Measurements from ENCODE around the gene RLBP1. TPM values are rescaled to one million over a fixed set of nuclear protein-coding genes. Genes with fewer than 3 reads are reported as not detected.

RLBP1 gene
- total RNA-seq, 1 experiment from 2014 or later, result not detected

GRCh38 chr15:89247446-89247845, 26.1 kb upstream of the RLBP1 start:
- Histone ChIP-seq H4K20me1 (ENCODE audit: low read length) (peaks cover 5% of the 10 kb centered on the region; the same call in 1 of the 2 replicates), H3K27ac (ENCODE audit: low read length) (no peak overlapping the region), H3F3A (ENCODE audit: low read length, unreplicated experiment) (no peaks in the 10 kb centered on the region), H3K9me3 (ENCODE audit: low read length) (no peaks in the 10 kb centered on the region), H3K4me1 (ENCODE audit: insufficient read depth, low read length) (peaks cover 17% of the 10 kb centered on the region), H2AFZ (ENCODE audit: low read length) (no peak overlapping the region), H3K4me3 (ENCODE audit: low read length) (no peak overlapping the region), H3K4me2 (ENCODE audit: low read length) (no peak overlapping the region), H3K36me3 (ENCODE audit: low read depth, low read length) (peaks cover 36% of the 10 kb centered on the region), H3K27me3 (ENCODE audit: low read length) (no peaks in the 10 kb centered on the region), H3K79me2 (ENCODE audit: low read length) (peaks cover 40% of the 10 kb centered on the region), H3K9ac (ENCODE audit: low read length) (no peak overlapping the region), H3K9me2 (replicated peaks; ENCODE audit: low read length) (no peaks in the 10 kb centered on the region)
- ChIA-PET POLR2A (ENCODE audit: unreplicated experiment) (no interaction called here), CTCF (no interaction called here)
- no TSS peak for BruUV-seq (replicated peaks)
- TF ChIP-seq EZH2phosphoT487 (IDR thresholded peaks at IDR 0.05; ENCODE audit: borderline replicate concordance, low read length), result no peak
- no peak for TF ChIP-seq CTCF (conservative IDR thresholded peaks at IDR 0.05; ENCODE audit: low read depth, low read length)
- TF ChIP-seq EZH2 (IDR thresholded peaks at IDR 0.05; ENCODE audit: low read length, unreplicated experiment), result no peak
- DNase-seq, result no peak
- no peak for ATAC-seq
- intact Hi-C loops (cut with micrococcal nuclease), result no loop called here

GRCh38 chr15:89244574-89244903, 23.2 kb upstream of the RLBP1 start:
- peak overlapping the region; percentile 91 for H3K4me3 ChIP-seq (ENCODE audit: low read length)
- H3K4me2 ChIP-seq (ENCODE audit: low read length), result peak overlapping the region; percentile 96
- H3K79me2 ChIP-seq (ENCODE audit: low read length), result peaks cover 40% of the 10 kb centered on the region
- TF ChIP-seq EZH2phosphoT487 (IDR thresholded peaks at IDR 0.05; ENCODE audit: borderline replicate concordance, low read length), result no peak
- TF ChIP-seq CTCF (conservative IDR thresholded peaks at IDR 0.05; ENCODE audit: low read depth, low read length), result no peak
- no peak for TF ChIP-seq EZH2 (IDR thresholded peaks at IDR 0.05; ENCODE audit: low read length, unreplicated experiment)
- CTCF ChIA-PET, result interaction anchor here (0.8 to 1.0 kb wide), 2 partner anchors 40 to 63 kb away, joined by 4 read pairs; no protein-coding TSS in a partner anchor
- no peaks in the 10 kb centered on the region for H3K27me3 ChIP-seq (ENCODE audit: low read length)
- H3K9ac ChIP-seq (ENCODE audit: low read length), result peak overlapping the region; percentile 90
- H3K36me3 ChIP-seq (ENCODE audit: low read depth, low read length), result peaks cover 29% of the 10 kb centered on the region
- H3F3A ChIP-seq (ENCODE audit: low read length, unreplicated experiment), result no peaks in the 10 kb centered on the region
- peaks cover 17% of the 10 kb centered on the region for H3K4me1 ChIP-seq (ENCODE audit: insufficient read depth, low read length)
- intact Hi-C loops (cut with micrococcal nuclease), result no loop called here
- POLR2A ChIA-PET (ENCODE audit: unreplicated experiment), result no interaction called here
- H3K27ac ChIP-seq (ENCODE audit: low read length), result peak overlapping the region; percentile 32
- ATAC-seq (peak; percentile 39), DNase-seq (no peak)
- peak overlapping the region; percentile 99 for H2AFZ ChIP-seq (ENCODE audit: low read length)
- BruUV-seq (replicated peaks), result no TSS peak
- no peaks in the 10 kb centered on the region for H3K9me2 ChIP-seq (replicated peaks; ENCODE audit: low read length)
- no peaks in the 10 kb centered on the region for H3K9me3 ChIP-seq (ENCODE audit: low read length)
- peaks cover 5% of the 10 kb centered on the region; the same call in 1 of the 2 replicates for H4K20me1 ChIP-seq (ENCODE audit: low read length)

- intact Hi-C loops (cut with micrococcal nuclease), result loop anchor here (2.0 kb wide), 1 partner anchor 37 kb away; no protein-coding TSS in a partner anchor
- peaks cover 24% of the 10 kb centered on the region for H3K36me3 ChIP-seq (ENCODE audit: low read depth, low read length)
- H3F3A ChIP-seq (ENCODE audit: low read length, unreplicated experiment), result no peaks in the 10 kb centered on the region
- TSS peak; percentile 75 for BruUV-seq (replicated peaks)
- no peaks in the 10 kb centered on the region for H3K9me3 ChIP-seq (ENCODE audit: low read length)
- peak within 1 kb of the TSS; percentile 91 for H3K4me3 ChIP-seq (ENCODE audit: low read length)
- DNase-seq (peak; percentile 95), ATAC-seq (peak; percentile 93)
- H3K79me2 ChIP-seq (ENCODE audit: low read length), result peaks cover 40% of the 10 kb centered on the region
- H3K4me2 ChIP-seq (ENCODE audit: low read length), result peak within 1 kb of the TSS; percentile 96
- peaks cover 17% of the 10 kb centered on the region for H3K4me1 ChIP-seq (ENCODE audit: insufficient read depth, low read length)
- peak within 1 kb of the TSS; percentile 32 for H3K27ac ChIP-seq (ENCODE audit: low read length)
- no peaks in the 10 kb centered on the region for H3K9me2 ChIP-seq (replicated peaks; ENCODE audit: low read length)
- H4K20me1 ChIP-seq (ENCODE audit: low read length), result peaks cover 5% of the 10 kb centered on the region; the same call in 1 of the 2 replicates
- TF ChIP-seq CTCF (conservative IDR thresholded peaks at IDR 0.05; ENCODE audit: low read depth, low read length), result peak; percentile 72
- no peak for TF ChIP-seq EZH2phosphoT487 (IDR thresholded peaks at IDR 0.05; ENCODE audit: borderline replicate concordance, low read length)
- H3K27me3 ChIP-seq (ENCODE audit: low read length), result no peaks in the 10 kb centered on the region
- H2AFZ ChIP-seq (ENCODE audit: low read length), result peak within 1 kb of the TSS; percentile 99
- CTCF ChIA-PET, result interaction anchor here (1.0 kb wide), 1 partner anchor 39 kb away, joined by 4 read pairs; no protein-coding TSS in a partner anchor
- H3K9ac ChIP-seq (ENCODE audit: low read length), result peak within 1 kb of the TSS; percentile 90
- POLR2A ChIA-PET (ENCODE audit: unreplicated experiment), result no interaction called here
These were observed 22.6 kb upstream of the RLBP1 start, which contains the start of gene FANCI for GRCh38 chr15:89243691-89244573. Gene FANCI, plus strand, starts transcription at chr15:89243979. Its CDS starts 3,669 bp downstream, at chr15:89247648.
